GM21529 (cell line): Measurements from ENCODE around the gene NBPF12.
"Not testable (repeated sequence)": the region's sequence is repeated elsewhere in the genome, so short reads cannot be mapped to it uniquely, and the experiment has no call there.

Source experiments
- ATAC-seq: cut with Tn5 transposase; IDR thresholded peaks from one replicate; pipeline ENCODE4 v1.9.1; 2021; ENCODE audit not compliant: unreplicated experiment

NBPF12 gene, protein sequence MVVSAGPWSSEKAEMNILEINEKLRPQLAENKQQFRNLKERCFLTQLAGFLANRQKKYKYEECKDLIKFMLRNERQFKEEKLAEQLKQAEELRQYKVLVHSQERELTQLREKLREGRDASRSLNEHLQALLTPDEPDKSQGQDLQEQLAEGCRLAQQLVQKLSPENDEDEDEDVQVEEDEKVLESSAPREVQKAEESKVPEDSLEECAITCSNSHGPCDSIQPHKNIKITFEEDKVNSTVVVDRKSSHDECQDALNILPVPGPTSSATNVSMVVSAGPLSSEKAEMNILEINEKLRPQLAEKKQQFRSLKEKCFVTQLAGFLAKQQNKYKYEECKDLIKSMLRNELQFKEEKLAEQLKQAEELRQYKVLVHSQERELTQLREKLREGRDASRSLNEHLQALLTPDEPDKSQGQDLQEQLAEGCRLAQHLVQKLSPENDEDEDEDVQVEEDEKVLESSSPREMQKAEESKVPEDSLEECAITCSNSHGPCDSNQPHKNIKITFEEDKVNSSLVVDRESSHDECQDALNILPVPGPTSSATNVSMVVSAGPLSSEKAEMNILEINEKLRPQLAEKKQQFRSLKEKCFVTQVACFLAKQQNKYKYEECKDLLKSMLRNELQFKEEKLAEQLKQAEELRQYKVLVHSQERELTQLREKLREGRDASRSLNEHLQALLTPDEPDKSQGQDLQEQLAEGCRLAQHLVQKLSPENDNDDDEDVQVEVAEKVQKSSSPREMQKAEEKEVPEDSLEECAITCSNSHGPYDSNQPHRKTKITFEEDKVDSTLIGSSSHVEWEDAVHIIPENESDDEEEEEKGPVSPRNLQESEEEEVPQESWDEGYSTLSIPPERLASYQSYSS (N-terminal part only)

DNA sequence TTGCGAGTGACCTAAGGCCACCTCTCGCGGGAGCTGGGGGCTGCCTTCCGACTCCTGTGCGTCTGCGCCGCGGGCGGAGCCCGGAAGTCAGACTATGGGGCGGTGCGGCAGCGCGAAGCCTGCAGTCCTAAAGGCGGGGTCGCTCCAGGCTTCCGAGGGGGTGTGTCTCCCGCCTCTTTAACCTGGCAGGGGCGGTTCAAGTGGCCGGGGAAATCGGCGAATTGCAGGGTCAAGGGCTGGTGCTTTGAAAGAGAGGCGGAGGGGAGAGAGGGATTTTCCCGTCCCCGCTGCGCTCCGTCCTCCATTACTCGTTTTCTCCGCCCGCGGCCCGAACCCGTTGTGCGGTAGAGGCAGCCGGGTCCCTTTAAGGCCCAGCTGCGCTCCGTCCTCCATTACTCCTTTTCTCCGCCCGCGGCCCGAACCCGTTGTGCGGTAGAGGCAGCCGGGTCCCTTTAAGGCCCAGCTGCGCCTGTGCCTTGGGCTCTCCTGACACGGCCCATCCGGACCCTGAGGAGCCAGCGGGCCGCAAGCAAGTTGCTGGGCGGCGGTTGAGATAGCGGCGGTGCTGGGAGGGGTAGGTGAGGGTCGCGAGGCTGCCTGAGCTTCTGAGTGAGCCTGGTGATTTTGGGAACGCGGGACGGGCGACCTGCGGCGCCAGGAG, at the start of gene NBPF12:
Gene NBPF12, plus strand, starts transcription at position 83 of the 661 bp plus-strand sequence. CDS start 21,820 bp downstream, outside the sequence.
- peak; percentile 71 for ATAC-seq

DNA sequence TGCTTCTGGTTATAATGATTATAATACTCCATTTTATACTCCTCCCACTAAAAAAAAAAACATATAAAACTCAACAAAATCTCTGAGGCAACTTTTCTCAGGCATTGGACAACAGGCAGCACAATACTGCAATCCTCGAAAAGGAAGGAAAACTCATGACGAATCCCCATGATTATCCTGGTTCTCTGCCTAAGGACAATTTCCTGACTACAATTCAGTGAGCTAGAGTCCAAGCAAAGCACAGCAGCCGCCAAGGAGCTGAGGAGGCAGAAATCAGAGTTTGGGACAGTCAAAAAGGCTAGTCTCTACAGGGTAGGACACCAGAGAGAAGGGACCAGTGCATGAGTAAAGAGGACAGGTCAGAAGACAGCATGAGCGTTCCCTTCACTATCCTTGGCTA, 46.8 kb upstream of the NBPF12 start:
- ATAC-seq, result not testable (repeated sequence)

DNA sequence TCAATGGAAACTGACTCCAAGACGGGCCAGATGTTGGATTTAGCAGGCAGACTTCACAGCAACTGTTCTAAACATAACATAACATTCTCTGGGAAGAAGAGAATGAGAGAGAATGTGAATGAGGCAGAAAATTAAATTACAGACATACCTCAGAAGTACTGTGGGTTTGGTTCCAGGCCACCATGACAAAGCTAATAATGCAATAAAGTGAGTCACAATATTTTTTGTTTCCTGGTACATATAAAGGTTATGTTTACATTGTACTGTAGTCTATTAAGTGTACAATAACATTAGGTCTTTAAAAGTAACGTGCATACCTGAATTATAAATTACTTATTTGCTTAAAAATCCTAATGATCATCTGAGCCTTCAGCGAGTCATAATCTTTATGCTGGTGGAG, 45.8 kb upstream of the NBPF12 start:
- not testable (repeated sequence) for ATAC-seq

DNA sequence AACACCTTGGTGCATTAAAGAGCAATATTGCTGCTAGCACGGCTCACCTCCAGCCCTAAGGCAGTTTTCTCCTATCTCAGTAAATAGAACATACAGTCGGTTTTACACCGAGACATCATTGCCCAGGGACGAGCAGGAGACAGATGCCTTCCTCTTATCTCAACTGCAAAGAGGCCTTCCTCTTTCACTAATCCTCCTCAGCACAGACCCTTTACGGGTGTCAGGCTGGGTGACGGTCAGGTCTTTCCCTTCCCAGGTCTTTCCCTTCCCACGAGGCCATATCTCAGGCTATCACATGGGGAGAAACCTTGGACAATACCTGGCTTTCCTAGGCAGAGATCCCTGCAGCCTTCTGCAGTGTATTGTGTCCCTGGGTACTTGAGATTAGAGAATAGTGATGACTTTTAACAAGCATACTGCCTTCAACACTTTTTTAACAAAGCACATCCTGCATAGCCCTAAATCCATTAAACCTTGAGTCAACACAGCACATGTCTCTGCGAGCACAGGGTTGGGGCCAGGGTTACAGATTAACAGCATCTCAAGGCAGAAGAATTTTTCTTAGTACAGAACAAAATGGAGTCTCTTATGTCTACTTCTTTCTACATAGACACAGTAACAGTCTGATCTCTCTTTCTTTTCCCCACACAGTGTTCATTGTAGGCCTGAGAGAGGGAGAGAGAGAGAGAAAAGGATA, 30.4 kb upstream of the NBPF12 start:
- not testable (repeated sequence) for ATAC-seq

DNA sequence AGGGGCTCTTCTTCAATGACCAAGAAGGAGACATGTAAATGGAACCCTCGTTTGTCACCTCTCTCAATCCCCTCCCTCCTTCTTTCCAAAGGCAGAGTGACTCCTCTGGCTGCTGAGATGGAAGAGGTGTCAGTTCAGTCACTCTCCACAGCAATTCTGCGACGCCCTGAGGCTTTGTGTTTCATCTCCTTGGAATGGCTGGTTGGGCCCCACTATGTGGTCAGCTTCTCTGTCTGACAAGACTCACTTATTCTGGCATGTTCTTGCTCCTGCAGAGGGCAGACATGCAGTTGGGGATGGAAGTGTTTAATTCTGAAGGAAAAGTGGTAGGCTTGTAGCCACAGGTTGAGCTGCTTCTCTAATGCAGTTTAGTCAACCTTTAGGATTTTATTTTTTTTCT, 25.1 kb upstream of the NBPF12 start:
- ATAC-seq, result not testable (repeated sequence)

DNA sequence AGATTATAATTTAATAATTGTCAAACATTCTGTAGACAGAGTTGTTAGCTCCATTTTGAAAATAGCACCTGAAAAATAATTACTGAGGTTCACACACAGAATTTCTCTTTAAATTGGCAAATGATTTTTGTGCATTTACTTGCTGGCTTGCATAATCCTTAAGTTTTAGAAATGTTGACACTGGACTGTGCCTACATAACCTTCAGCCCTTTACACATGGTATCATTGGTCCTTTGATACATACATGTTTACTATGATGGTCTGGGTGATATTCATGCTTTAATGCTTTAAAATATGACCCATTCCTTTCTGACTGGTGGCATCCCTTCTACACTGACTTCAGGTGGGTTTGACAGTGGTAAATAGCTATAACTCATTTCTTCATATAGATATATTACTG, 17.3 kb upstream of the NBPF12 start:
- ATAC-seq, result not testable (repeated sequence)

DNA sequence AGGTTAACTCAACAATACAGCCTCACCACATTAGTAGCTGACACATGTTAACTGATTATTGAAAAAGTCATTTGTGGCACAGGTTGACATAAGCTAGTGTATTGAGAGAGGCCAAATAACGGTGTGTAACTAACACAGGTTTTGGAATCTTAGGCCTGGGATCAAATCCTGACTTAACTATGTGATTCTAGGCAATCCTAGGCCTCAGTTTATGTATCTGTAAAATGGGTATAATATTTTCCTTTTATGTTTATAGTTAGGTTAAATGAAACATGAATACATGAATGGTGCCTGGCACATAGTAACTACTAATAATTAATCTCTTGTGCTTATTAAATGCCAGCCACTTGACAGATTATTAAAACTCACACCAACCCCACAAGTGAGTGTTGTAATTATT, 15.5 kb upstream of the NBPF12 start:
- ATAC-seq, result not testable (repeated sequence)

DNA sequence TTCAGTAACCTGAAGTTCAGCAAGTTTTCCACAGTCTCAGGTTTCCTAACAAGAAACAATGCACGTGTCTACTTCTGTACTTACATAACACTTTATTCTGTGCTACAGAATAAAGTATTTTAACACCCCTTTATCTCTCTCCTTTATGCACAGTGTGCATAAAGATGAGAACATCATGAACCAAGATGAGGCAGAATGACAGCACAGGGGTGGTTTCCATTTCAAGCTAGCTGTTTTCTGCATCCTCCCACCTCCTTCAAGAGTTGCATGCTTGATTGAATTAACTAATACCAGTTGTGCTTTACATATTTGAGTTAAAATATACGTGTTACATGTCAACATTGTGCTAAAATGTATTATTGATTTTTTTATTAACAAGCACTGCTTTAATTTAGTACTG, 14.0 kb upstream of the NBPF12 start:
- ATAC-seq, result not testable (repeated sequence)

DNA sequence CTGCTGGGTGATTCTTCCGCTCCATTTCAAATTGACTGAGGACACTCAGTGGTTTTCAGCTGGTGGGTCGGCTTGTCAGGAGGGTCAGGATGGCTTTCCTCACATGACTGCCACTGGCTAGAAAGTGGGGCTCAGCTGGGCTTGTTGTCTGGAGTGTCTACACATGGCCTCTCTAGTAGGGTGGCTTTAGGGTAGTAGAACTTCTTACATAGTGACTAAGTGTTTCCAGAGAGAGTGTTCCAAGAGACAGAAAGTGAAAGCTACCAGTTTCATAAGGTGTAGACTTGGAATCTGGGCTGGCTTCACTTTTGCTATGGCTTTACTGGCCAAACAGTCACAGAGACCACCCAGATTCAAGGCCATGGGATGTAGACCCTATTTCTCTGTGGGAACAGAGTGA, 11.7 kb upstream of the NBPF12 start:
- ATAC-seq, result not testable (repeated sequence)

DNA sequence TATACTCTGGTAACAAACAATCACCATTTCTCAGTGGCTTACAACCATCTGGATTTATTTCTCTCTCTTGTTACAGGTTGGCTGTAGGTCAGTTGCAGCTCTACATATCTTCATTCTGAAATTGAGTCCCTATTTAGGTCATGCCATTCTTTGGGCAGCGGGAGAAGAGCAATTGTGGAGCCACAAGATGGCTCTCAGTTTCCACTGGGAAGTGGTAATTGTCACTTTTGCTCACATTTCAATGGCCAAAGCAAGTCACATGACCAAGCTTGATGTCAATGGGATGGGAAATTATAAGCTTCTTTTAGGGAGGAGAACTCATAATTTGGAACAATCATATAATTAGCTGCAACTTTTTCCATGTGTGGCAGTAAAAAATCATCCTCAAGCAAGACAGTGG, 7.9 kb upstream of the NBPF12 start:
- ATAC-seq, result not testable (repeated sequence)

DNA sequence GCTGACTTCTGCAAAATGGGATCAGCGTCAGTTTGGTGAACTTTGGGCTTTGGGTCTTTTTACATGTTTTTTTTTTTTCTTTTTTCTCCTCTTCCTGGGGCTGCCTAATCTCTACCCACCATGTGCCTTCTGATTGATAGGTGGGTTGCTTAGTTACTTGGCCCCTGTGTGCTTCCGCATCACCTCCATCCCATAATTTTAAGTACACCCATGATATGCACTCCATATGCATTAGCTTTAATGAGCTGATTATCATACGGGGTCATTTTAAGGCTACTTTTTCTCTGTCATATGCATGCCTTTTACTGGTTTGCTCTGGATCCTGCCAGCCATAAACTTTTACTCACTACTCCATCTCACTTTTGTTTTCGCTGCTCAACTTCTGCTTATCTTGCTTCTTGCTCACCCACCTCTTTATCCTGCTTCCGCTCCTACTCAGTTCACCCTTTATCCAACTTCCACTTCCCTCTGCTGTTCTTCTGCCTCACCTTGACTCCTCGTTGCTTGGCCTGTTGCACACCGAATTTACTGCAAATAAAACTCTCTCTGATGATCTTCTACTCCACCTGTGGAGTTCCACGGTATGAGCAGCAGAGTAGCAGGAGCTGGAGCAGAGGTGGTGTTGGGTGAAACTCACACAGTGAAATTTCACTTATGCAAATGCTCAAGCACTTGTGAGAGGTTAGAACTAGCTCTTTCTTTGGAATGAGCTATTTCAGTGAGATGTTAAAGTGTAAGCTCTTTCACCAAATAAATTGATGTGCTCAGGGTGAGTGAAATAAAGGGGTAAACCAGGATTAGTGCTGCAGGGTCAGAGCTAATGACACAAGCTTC, 3.5 kb upstream of the NBPF12 start:
- peak; percentile 34 for ATAC-seq

DNA sequence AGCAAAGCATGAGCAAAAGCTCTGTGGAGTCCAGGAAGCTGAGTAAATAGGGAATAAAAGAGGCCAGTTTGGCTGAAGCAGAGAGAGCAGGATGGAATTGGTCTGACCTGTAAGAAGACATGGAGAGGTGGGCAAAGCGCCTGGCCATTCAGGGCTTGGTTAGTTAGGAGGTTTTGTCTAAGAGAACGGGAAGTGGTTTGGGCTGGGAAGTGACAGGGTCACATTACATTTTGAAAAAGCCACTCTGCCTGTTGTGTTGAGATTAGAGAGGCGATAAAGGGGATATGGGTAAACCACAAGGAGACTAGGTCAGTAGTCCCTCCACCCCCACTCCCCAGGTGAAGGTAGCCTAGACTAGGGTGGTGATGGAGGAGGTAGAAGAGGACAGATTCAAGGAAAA, 662 bp upstream of the NBPF12 start:
- ATAC-seq, result not testable (repeated sequence)

DNA sequence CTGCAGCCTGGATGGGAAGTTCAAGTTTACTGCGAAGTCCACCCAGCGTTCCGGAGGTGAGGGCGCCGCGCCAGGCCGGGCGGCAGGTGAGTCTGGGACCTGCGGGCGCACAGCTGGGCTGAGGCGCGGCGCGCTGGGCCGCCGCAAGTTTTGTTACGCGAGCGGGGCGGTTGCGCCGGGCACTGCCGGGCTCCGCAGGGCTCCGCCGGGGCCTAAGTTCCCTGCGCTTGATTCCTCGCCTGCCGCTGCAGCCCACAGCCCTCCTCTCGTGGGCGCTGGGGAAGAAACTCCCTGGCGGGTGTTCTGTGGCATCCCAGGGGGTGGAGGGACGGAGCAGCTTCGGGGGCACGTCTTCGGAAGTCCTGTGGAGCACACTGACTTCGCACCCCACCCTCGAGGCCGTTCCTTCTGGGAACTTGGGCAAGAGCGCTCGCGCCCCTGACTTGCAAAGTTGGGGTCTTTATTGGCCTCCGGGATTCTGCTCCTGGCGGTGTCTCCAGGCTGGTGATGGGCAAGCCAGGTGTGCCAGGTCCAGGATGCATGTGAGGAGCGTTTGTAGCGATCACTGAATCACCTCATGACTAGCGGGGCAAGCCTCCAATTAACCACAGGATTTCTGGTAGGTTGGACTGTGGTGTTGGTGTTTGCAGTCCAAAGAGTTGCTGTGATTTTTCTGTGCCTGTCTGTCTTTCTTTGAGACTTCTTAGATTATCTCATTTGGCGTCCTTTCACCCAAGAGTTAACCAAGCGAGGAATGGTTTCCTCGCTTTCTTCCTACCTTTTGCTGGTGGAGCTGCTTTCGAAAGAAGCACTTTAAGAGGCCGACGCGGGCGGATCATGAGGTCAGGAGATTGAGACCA, 1.0 kb downstream of the NBPF12 start:
- ATAC-seq, result peak; percentile 27

DNA sequence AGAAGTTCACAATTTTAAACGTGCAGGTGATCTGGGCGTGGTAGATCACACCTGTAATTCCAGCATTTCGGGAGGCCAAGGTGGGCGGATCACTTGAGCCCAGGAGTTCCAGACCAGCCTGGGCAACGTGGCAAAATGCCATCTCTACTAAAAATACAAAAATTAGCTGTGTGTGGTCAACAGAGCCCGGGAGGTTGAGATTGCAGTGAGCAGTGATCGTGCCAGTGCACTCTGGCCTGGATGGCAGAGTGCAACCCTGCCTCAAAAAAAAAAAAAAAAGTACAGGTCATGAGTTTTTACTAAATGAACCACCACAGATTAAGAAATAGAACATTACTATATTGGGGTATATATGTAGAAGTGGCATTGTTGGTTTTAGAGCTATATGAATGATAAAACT, 2.2 kb downstream of the NBPF12 start:
- ATAC-seq, result not testable (repeated sequence)

DNA sequence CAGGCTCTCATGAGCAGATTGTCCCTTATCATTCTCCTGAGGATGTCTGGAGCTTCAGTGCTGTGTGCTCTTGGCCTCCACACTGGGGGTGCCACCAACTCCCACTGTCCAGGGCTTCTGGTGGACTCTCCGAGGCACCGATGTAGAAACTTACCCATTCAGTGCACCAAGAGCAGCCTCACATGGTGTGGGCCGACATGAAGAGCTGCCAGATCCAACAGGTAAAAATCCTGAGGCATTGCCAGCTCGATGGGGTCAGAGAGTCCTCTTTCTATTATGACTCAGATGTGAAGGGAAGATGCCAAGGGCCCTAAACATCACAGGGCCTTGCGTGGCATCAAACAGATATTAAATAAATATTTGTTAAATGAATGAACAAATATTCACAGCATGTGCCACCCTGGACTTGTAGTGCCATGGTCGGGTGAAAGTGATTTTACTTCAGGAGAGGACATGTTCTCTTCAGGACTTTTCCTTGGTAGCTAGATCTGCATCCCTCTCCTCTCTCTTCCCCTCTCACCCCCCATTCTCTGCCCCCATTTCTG, 5.3 kb downstream of the NBPF12 start:
- not testable (repeated sequence) for ATAC-seq

DNA sequence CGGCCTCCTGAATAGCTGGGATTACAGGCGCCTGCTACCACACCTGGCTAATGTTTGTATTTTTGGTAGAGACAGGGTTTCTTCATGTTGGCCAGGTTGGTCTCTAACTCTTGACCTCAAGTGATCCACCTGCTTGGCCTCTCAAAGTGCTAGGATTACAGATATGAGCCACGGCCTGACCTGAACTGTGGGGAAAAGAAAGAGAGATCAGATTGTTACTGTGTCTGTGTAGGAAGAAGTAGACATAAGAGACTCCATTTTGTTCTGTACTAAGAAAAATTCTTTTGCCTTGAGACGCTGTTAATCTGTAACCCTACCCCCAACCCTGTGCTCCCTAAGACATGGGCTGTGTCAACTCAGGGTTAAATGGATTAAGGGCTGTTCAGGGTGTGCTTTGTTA, 10.0 kb downstream of the NBPF12 start:
- not testable (repeated sequence) for ATAC-seq

DNA sequence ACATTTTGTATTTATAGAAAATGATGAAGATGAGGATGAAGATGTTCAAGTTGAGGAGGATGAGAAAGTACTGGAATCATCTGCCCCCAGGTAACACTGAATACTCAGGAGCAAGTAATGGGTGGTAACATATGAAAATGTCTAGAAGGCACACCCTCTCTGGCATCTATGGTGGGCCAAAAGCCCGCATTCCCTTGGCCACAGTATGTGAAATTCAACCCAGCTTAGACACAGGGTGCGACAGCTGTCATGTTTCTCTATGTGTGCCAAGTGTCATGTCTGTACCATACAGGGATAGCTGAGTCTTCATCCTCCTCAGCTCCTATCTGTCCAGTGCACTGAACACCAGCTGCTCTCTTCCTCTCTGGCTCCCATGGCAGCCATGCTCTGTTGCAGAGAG, 26.2 kb downstream of the NBPF12 start:
- ATAC-seq, result not testable (repeated sequence)

DNA sequence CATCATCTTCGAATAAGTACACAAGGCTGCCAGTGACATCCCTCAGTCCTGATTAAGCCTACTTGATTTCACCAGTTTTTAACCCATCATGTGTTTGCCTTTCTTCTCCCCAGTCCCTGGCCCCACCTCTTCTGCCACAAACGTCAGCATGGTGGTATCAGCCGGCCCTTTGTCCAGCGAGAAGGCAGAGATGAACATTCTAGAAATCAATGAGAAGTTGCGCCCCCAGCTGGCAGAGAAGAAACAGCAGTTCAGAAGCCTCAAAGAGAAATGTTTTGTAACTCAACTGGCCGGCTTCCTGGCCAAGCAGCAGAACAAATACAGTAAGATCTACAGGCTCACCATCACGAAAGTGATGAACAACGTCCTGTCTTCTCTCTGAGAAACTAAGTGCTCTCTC, 28.2 kb downstream of the NBPF12 start:
- not testable (repeated sequence) for ATAC-seq

DNA sequence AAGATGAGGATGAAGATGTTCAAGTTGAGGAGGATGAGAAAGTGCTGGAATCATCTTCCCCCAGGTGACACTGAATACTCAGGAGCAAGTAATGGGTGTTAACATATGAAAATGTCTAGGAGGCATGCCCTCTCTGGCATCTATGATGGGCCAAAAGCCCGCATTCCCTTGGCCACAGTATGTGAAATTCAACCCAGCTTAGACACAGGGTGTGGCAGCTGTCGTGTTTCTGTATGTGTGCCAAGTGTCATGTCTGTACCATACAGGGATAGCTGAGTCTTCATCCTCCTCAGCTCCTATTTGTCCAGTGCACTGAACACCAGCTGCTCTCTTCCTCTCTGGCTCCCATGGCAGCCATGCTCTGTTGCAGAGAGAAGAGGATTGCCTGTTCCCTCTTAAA, 32.5 kb downstream of the NBPF12 start:
- not testable (repeated sequence) for ATAC-seq
